Measurements from ENCODE around the gene GJD3. TPM values are rescaled to one million over a fixed set of nuclear protein-coding genes. Genes with fewer than 3 reads are reported as not detected.
A peak's percentile ranks its signal among the peaks of the same experiment; 100 is the strongest.

GJD3 gene
- total RNA-seq, 1 experiment from 2014 or later = not detected

GRCh38 chr17:40345161-40345993, 19.2 kb downstream of the GJD3 start:
- in situ Hi-C loops (cut with HindIII; ENCODE audit: low pct_unique_long_range_greater_than_20kb, low sequenced_read_pairs) = no loop called here
- peak; percentile 82 for DNase-seq (ENCODE audit: low read depth)

DNA sequence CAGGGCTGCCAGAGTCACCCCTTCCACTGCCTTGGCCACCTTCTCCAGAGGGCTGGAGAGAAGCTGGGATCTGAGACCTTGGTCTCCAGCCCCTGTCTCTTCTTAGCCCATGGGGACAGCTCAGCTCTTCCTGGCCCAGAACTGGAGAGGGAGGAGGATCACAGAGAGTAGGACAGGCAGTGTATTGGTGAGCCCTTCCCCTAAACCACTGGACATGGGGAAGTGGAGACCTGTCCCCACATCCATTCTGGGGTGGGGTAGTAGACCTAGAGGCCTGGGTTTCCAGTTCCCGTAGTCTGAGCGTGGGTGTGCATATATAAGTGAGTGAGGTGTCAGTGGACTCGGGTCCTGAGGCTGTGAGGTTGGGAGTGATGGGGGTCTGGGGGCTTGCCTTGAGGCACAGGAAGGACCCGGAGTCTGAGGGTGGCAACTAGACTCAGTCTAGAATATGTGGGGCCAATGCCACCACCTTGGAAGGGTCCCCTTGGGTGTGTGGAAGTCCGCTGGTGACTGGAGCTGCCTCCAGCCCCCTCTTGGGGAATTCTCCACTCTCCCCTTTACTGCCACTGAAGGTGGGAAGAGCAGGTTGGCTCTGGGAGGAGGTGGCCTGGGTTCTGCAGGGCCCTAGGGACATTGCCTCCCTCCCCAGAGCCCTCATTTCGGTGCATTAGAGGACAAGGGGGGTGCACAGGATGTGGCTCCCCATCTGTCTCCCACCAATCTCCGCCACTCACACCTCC, 19.9 kb downstream of the GJD3 start:
- in situ Hi-C loops (cut with HindIII; ENCODE audit: low pct_unique_long_range_greater_than_20kb, low sequenced_read_pairs) = no loop called here
- DNase-seq (ENCODE audit: low read depth) = no peak

DNA sequence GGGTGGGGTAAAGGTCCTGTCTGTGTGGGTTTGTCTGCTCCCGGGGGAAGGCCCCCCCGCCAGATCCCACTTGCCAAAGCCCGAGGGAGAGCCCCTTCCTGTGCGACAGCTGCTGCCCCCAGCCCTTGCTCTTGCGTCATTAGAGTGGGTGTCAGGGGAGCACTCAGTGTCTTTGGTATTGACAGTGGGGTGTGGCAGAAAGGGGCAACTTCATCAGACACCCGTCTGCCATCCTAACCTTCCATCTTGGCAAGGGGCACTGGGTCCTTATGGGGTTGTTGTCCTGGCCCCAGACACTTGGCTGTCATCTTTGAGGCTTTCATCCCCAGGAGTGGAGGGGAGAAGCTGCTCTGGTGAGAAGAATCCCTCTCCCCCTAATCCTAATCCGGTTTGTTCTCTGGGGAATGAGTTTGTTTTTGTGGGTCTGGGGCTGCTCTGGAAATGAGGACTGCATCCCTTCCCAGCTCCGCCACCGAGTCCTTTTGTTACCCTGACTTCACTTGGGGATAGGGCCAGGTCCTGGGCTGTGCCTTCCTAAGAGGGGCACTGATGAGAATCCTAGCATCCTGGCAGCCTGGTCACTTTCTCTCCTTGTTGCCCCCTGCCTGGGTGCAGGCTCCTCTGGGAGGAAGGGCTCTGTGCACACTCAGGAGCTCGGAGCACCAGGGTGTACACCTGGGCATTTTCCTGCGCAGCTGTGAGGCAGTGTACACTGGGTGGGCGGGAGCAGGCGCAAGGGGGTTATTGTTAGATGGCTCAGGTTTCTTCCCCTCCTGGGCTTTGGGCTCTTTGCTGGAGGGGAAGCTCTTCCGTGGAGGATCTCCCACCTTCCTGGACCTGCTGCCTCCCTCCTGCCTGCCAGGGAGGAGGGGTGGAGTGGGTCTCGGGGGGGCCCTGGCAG, 21.1 kb downstream of the GJD3 start:
- DNase-seq (ENCODE audit: low read depth) = no peak
- in situ Hi-C loops (cut with HindIII; ENCODE audit: low pct_unique_long_range_greater_than_20kb, low sequenced_read_pairs) = no loop called here

GRCh38 chr17:40342504-40343218, 21.9 kb downstream of the GJD3 start:
- DNase-seq (ENCODE audit: low read depth) = no peak
- in situ Hi-C loops (cut with HindIII; ENCODE audit: low pct_unique_long_range_greater_than_20kb, low sequenced_read_pairs) = no loop called here

DNA sequence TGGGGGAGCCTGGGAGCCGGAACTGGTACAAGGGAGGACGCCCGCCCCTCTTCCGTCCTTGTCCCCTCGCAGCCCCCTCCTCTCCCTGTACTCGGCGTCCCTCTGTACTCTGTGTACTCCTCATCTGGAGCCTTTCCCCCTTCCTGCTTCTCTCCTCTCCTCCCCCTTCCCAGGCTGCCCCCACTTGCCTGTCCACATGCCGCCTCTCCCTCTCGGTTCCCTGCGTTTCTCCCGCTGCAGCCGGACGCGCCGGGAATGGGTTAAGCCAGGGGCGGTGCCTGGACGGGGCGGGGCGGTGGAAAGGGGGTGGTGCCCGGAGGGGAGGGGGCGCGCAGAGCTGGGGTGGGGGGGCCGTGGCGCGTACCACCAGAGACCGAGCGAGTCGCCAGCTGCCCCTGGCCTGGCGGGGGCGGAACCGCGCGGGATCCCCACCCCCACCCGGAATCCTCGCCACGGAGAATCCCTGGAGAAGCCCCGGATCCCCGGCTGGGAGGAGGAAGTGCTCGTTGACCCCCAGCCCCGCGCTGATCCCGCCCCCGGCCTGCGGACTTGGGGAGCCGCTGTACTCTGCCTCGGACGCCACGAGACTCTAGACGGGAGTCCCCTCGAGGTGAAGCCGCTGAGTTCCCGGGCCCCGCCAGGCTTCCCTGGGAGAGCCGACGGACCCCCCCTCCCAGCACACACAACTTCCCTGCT, 22.6 kb downstream of the GJD3 start:
- DNase-seq (ENCODE audit: low read depth) = peak; percentile 81
- in situ Hi-C loops (cut with HindIII; ENCODE audit: low pct_unique_long_range_greater_than_20kb, low sequenced_read_pairs) = no loop called here

GRCh38 chr17:40340880-40341807, 23.4 kb downstream of the GJD3 start:
- in situ Hi-C loops (cut with HindIII; ENCODE audit: low pct_unique_long_range_greater_than_20kb, low sequenced_read_pairs) = no loop called here
- peak; percentile 94 for DNase-seq (ENCODE audit: low read depth)

GRCh38 chr17:40340327-40340726, 24.2 kb downstream of the GJD3 start:
- DNase-seq (ENCODE audit: low read depth) = no peak
- in situ Hi-C loops (cut with HindIII; ENCODE audit: low pct_unique_long_range_greater_than_20kb, low sequenced_read_pairs) = no loop called here

GRCh38 chr17:40338941-40339649, 25.4 kb downstream of the GJD3 start:
- in situ Hi-C loops (cut with HindIII; ENCODE audit: low pct_unique_long_range_greater_than_20kb, low sequenced_read_pairs) = no loop called here
- DNase-seq (ENCODE audit: low read depth) = no peak

- in situ Hi-C loops (cut with HindIII; ENCODE audit: low pct_unique_long_range_greater_than_20kb, low sequenced_read_pairs) = no loop called here
- DNase-seq (ENCODE audit: low read depth) = no peak
These were observed 26.5 kb downstream of the GJD3 start for GRCh38 chr17:40338058-40338457.

- in situ Hi-C loops (cut with HindIII; ENCODE audit: low pct_unique_long_range_greater_than_20kb, low sequenced_read_pairs) = no loop called here
These were observed 27.2 kb downstream of the GJD3 start for GRCh38 chr17:40337351-40337750.

GRCh38 chr17:40335620-40336019, 28.9 kb downstream of the GJD3 start:
- no peak for DNase-seq (ENCODE audit: low read depth)
- in situ Hi-C loops (cut with HindIII; ENCODE audit: low pct_unique_long_range_greater_than_20kb, low sequenced_read_pairs) = no loop called here

More at GRCh38 chr17:40337351-40337750, 27.2 kb downstream of the GJD3 start:
- no peak for DNase-seq (ENCODE audit: low read depth)

DNA sequence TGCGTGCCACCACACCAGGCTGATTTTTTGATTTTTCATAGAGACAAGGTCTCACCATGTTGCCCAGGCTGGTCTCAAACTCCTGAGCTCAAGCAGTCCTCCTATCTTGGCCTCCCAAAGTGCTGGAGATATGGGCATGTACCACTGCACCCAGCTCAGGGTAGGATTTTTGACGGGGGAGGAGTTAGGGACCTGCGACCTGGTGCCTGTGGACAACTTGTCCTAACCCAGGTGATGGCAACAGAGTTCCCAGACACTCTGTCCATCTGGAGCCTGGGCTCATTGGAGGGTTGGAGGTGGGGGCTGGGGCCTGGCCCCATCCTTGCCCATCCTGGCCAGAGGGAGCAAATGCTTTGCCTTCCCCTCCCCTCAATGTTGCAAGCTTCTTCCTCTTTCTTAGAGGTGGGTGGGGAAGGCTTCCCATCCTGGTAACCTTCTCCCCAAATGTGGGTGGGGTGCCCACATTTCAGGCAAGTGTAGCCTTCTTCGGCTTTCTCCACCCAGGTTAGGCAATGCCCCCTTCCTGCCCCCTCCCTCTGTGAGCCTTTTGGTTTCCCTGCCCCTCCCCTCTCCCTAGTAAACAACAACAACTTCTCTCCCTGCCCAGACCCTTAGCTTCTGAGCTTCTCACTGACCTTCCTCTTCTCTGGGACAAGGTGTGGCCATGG, 30.6 kb downstream of the GJD3 start:
- no peak for DNase-seq (ENCODE audit: low read depth)
- in situ Hi-C loops (cut with HindIII; ENCODE audit: low pct_unique_long_range_greater_than_20kb, low sequenced_read_pairs) = no loop called here

DNA sequence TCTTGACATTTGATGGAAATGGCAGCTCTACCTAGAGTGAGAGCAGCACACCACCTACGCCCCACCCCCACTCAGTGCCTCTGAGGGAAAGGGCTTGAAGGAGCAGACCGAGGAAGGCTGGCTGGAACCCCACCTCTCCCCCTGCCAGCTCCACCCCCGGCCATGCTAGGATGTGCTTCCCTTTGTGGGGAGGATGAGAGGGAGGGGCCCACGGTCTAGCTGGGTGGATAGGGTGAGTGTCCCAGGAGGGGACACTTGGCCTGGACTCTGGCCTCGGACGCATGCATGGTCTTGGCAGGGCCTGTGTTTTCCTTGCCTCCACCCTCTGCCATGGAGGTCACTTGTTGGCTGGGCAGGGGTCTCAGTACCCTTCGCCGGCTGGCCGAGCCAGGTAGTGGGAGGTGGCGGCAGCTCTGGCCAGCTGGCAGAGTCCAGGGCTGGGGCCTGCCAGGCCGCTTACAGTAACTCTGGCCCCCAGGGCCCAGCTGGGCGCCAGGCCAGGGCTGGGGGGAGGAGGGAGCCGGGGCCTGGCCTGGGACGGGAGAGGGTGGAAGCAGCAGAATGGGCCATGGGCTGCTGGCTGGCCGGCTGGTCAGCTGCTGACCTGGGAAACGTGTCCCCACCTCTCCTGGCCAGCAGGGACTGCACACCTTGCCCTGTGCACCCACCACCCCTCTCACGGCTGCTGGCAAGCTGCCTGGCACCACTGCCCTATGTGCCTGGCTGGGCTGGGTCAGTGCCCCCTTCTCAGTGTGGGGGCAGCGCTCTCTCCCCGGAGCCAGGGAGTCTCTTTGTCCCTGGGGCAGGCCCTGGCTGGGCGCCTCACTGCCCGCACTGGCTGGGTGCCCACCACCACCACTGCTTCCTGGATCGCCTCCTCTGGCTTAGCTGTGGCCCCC, 32.5 kb downstream of the GJD3 start:
- DNase-seq (ENCODE audit: low read depth) = peak; percentile 57
- in situ Hi-C loops (cut with HindIII; ENCODE audit: low pct_unique_long_range_greater_than_20kb, low sequenced_read_pairs) = no loop called here

- in situ Hi-C loops (cut with HindIII; ENCODE audit: low pct_unique_long_range_greater_than_20kb, low sequenced_read_pairs) = no loop called here
- DNase-seq (ENCODE audit: low read depth) = no peak
These were observed 33.6 kb downstream of the GJD3 start for GRCh38 chr17:40330850-40331470.

Data from Caki2 (cell line).